Thymus (tissue), 11 donors: ENCODE results near the gene SRSF12. TPM values are rescaled to one million over a fixed set of nuclear protein-coding genes. Genes with fewer than 3 reads are reported as not detected.
A peak's percentile ranks its signal among the peaks of the same experiment; 100 is the strongest.

Experiments used
- DNase-seq, 9 donors: peaks; one replicate each; pipeline ENCODE4 v3.0.0-alpha.2; 2013; ENCODE audit warnings: low spot score in 9 of 9, low read depth in 6 of 9, missing footprints in 1 of 9
- H3K27ac ChIP-seq, 2 donors: one replicate each; pipeline ENCODE4 v1.5.1; 2013; ENCODE audit warnings: control low read depth in 1 of 2, low read depth in 1 of 2, low read length in 1 of 2, mild to moderate bottlenecking in 1 of 2, moderate library complexity in 1 of 2
- H3K27me3 ChIP-seq, 2 donors: one replicate each; pipeline ENCODE4 v1.5.1; 2013; ENCODE audit warnings: low read length in 1 of 2; ENCODE audit not compliant: control insufficient read depth in 2 of 2, insufficient read depth in 1 of 2
- H3K36me3 ChIP-seq, 2 donors: one replicate each; pipeline ENCODE4 v1.5.1; 2013; ENCODE audit warnings: low read length in 1 of 2, mild to moderate bottlenecking in 1 of 2, moderate library complexity in 1 of 2; ENCODE audit not compliant: control insufficient read depth in 2 of 2, insufficient read depth in 2 of 2
- H3K4me1 ChIP-seq, 2 donors: one replicate each; pipeline ENCODE4 v1.5.1; 2013; ENCODE audit warnings: low read length in 2 of 2; ENCODE audit not compliant: control insufficient read depth in 2 of 2, insufficient read depth in 2 of 2
- H3K4me3 ChIP-seq, 2 donors: one replicate each; pipeline ENCODE4 v1.5.1; 2013; ENCODE audit warnings: low read length in 2 of 2, control low read depth in 1 of 2, mild to moderate bottlenecking in 1 of 2
- H3K9me3 ChIP-seq, 2 donors: one replicate each; pipeline ENCODE4 v1.5.1; 2013; ENCODE audit warnings: low read length in 1 of 2, mild to moderate bottlenecking in 1 of 2; ENCODE audit not compliant: control insufficient read depth in 2 of 2, insufficient read depth in 1 of 2
- WGBS: extraction: QIAGEN DNeasy Blood & Tissue Kit; methylation state at CpG from one replicate; pipeline ENCODE4 v1.1.7; 2013; 5-methylcytosine and 5-hydroxymethylcytosine counted together
- polyA plus RNA-seq: library from polyadenylated mRNA; stranded (reverse); fragments of 200-250 nt; gene quantifications from one replicate; pipeline ENCODE4 v1.2.3, GENCODE V29; 2013
- total RNA-seq: library from RNA; stranded (reverse); fragments of 120-200 nt; gene quantifications from one replicate; pipeline ENCODE4 v1.2.4, GENCODE V29; 2013
- donor health status: healthy.

The SRSF12 gene
- total and polyA plus RNA-seq, 2 donors = 0.71 to 1.2 TPM

GRCh38 chr6:89080281-89081128, 37.4 kb downstream of the SRSF12 start, which contains the start of gene PNRC1:
TSS of gene PNRC1 (plus strand) at chr6:89080751. CDS start at chr6:89080895, 144 bp downstream.
- H3K27me3 ChIP-seq = no peaks in the 10 kb centered on the region
- H3K27ac ChIP-seq = peak within 1 kb of the TSS; percentile 96 to 100
- H3K4me3 ChIP-seq = peak within 1 kb of the TSS; percentile 98 to 100
- H3K9me3 ChIP-seq = no peaks in the 10 kb centered on the region
- under 1% methylated on average over 63 of the region's 63 CpGs for WGBS
- peaks cover 12 to 18% of the 10 kb centered on the region in 2 donors for H3K4me1 ChIP-seq
- peaks cover 21 to 32% of the 10 kb centered on the region in 2 donors for H3K36me3 ChIP-seq
- DNase-seq = peak; percentile 98 to 100 (median 100)

DNA sequence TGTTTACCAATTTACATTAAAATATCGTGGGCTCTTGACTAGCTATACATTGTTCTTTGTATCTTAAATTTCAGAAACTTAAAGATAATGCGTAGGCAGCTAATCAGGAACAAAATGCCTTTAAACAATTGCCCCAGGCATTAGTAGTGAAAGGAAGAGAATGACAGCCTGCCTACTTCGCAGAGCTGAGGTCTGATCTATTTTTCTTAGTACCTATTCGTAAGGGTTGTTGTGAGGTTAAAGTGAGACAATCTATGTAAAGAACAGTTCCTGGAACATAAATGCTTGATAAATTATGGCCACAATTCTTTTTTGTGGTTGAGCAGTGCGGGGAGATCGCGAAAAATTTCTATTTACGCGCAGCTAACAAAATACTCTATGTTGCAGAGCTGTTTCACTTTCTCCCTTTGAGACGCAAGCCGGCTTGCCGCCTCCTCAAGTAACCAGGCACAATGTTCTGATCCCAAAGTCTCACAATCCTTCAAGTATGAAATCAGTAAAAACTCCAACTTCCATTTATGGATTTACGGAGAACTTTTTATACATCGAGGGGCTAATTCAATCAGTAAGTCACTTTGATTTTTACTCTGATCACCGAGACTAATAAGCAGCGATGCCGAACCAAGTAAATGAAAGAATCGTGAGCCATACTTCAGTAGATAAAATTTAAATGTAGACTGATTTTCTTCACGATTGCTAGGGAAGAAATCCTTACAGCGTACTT, 38.2 kb downstream of the SRSF12 start:
- WGBS = under 1% methylated on average over 20 of the region's 20 CpGs
- peak overlapping the region; percentile 96 to 100 for H3K27ac ChIP-seq
- H3K4me1 ChIP-seq = peaks cover 12 to 18% of the 10 kb centered on the region in 2 donors
- H3K4me3 ChIP-seq = peak overlapping the region; percentile 98 to 100
- DNase-seq = peak; percentile 53 to 91 (median 70)
- H3K27me3 ChIP-seq = no peaks in the 10 kb centered on the region
- H3K36me3 ChIP-seq = peaks cover 14 to 23% of the 10 kb centered on the region in 2 donors
- no peaks in the 10 kb centered on the region for H3K9me3 ChIP-seq

GRCh38 chr6:89073840-89074239, 44.0 kb downstream of the SRSF12 start:
- Histone ChIP-seq H3K27ac (peak overlapping the region in 1 of 2 donors; percentile 87), H3K27me3 (no peaks in the 10 kb centered on the region), H3K9me3 (no peaks in the 10 kb centered on the region), H3K36me3 (no peaks in the 10 kb centered on the region), H3K4me3 (no peak overlapping the region), H3K4me1 (peaks cover 4 to 7% of the 10 kb centered on the region in 2 donors)
- no peak for DNase-seq
- WGBS = 97% methylated on average over 2 of the region's 2 CpGs

DNA sequence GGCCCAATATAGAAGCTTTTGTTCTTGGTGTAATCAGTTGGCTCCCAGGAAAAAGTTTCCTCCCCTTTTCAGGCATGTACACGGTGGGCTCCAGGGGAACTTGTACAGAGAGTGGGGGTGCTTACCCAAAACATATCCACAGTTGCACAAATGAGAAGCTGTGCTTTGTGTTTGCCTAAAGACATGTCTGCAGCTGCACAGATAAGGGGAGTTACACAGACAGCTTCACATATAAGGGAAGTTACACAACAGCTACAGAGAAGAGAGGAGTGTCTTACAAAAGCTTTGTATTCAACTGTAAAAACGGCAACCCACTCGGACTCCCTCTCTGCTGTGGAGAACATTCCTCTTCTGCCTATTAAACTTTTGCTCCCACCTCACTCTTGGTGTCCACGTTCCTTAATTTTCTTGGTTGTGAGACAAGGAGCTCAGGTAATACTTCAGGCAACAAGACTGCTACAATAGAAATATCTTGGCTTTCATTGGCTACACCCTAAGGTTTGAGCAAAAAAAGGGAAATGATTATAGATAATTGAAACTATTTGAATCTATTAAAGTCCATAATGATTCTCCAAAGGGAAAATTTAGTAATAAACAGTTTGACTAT, 44.8 kb downstream of the SRSF12 start:
- H3K27me3 ChIP-seq = no peaks in the 10 kb centered on the region
- H3K4me3 ChIP-seq = peak overlapping the region; percentile 1 to 4
- H3K27ac ChIP-seq = peak overlapping the region; percentile 86 to 87
- H3K9me3 ChIP-seq = no peaks in the 10 kb centered on the region
- peak in 5 of 9 donors; percentile 18 to 70 (median 45) for DNase-seq
- peaks cover 4 to 5% of the 10 kb centered on the region in 2 donors for H3K4me1 ChIP-seq
- no peaks in the 10 kb centered on the region for H3K36me3 ChIP-seq
- WGBS = 38% methylated on average over 4 of the region's 4 CpGs

DNA sequence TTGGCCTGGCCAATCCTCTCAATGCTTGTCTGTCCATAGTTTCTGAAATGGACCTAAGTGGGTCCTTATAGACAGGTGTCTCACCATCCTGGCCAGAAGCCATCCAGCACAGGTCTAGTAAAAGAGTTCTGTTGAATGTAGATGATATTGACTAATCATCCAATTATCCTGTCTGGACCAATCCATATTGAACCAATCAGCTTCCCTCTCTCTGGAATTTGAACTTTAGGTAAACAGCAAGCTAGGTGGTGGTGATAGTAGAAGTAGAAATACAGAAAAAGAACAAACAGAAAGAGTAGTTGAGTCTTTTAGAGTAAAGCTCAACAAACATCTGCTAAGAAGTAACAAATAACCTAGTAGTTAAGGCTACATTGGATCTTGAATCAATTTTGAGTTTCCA, 46.8 kb downstream of the SRSF12 start:
- no peak for DNase-seq
- no peaks in the 10 kb centered on the region for H3K27me3 ChIP-seq
- no peak overlapping the region for H3K27ac ChIP-seq
- H3K4me3 ChIP-seq = no peak overlapping the region
- H3K36me3 ChIP-seq = no peaks in the 10 kb centered on the region
- H3K9me3 ChIP-seq = peaks cover 0 to under 1% of the 10 kb centered on the region in 2 donors
- H3K4me1 ChIP-seq = peaks cover 4 to 5% of the 10 kb centered on the region in 2 donors

DNA sequence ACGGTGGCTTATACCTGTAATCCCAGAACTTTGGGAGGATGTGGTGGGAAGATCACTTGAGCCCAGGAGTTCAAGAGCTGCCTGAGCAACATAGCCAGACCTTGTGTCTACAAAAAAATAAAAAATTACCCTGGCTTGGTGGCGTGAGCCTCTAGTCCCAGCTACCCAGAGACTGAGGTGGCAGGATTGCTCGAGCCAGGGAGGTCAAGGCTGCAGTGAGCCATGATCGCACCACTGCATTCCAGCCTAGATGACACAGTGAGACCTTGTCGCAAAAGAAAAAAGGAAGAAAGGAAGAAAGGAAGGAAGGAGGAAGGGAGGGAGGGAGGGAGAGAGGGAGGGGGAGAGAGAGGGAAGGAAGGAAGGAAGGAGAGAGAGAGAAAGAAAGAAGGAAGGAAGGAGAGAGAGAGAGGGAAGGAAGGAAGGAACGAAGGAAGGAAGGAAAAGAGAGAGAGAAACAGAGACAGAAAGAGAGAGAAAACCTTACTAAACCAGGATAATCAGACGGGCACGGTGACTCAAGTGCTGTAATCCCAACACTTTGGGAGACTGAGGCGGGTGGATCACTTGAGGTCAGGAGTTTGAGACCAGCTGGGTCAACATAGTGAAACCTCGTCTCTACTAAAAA, 48.2 kb downstream of the SRSF12 start:
- H3K36me3 ChIP-seq = no peaks in the 10 kb centered on the region
- DNase-seq = no peak
- no peaks in the 10 kb centered on the region for H3K27me3 ChIP-seq
- peaks cover 4 to 5% of the 10 kb centered on the region in 2 donors for H3K4me1 ChIP-seq
- no peak overlapping the region for H3K27ac ChIP-seq
- H3K4me3 ChIP-seq = no peak overlapping the region
- H3K9me3 ChIP-seq = peaks cover 0 to 4% of the 10 kb centered on the region in 2 donors
- WGBS = 95% methylated on average over 10 of the region's 10 CpGs

DNA sequence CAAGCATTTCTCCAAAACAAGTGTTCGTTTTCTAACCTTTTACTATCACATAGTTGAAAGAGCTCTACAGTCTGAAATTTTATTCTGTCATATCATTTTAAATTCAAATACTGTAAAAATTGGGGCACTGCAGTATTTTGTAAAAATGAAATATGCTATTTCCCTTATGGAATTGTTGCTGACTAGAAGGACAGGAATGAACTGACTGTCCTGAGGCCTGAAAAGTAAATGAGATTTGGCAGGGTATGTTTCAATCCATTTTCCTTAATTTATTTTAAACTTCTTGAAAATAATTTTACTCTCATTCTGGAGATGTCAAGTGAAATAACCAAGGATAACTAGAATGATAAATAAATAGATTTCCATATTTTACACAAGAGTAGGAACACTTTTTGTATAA, 49.2 kb downstream of the SRSF12 start:
- H3K27me3 ChIP-seq = no peaks in the 10 kb centered on the region
- peaks cover 4 to 5% of the 10 kb centered on the region in 2 donors for H3K4me1 ChIP-seq
- DNase-seq = no peak
- H3K4me3 ChIP-seq = no peak overlapping the region
- H3K27ac ChIP-seq = no peak overlapping the region
- no peaks in the 10 kb centered on the region for H3K36me3 ChIP-seq
- WGBS = 99% methylated on average over 1 of the region's 1 CpG
- peaks cover 0 to 4% of the 10 kb centered on the region in 2 donors for H3K9me3 ChIP-seq

- H3K9me3 ChIP-seq = peaks cover 0 to 4% of the 10 kb centered on the region in 2 donors
- no peak overlapping the region for H3K27ac ChIP-seq
- no peak for DNase-seq
- H3K4me1 ChIP-seq = peaks cover 4 to 5% of the 10 kb centered on the region in 2 donors
- no peaks in the 10 kb centered on the region for H3K27me3 ChIP-seq
- H3K4me3 ChIP-seq = no peak overlapping the region
- H3K36me3 ChIP-seq = no peaks in the 10 kb centered on the region
Observed at GRCh38 chr6:89067796-89068195, 50.1 kb downstream of the SRSF12 start.
